ENCODE data around the gene NECAB2. TPM values are rescaled to one million over a fixed set of nuclear protein-coding genes. Genes with fewer than 3 reads are reported as not detected.

The NECAB2 gene
- total RNA-seq, 1 donor from 2014 or later = 1.2 TPM

GRCh38 chr16:84001726-84002125 is 33.7 kb downstream of the NECAB2 start:
- Mint-ChIP-seq H3K9me3 (ENCODE audit: unreplicated experiment) (no peaks in the 10 kb centered on the region), H3K4me1 (ENCODE audit: unreplicated experiment) (no peaks in the 10 kb centered on the region), H3K27me3 (ENCODE audit: unreplicated experiment) (peaks cover 3% of the 10 kb centered on the region), H3K4me3 (ENCODE audit: unreplicated experiment) (no peak overlapping the region), H3K27ac (ENCODE audit: unreplicated experiment) (no peak overlapping the region), H3K36me3 (ENCODE audit: low read depth, unreplicated experiment) (no peaks in the 10 kb centered on the region)
- TF ChIP-seq CTCF (IDR thresholded peaks at IDR 0.05; ENCODE audit: unreplicated experiment) = no peak
- DNase-seq (ENCODE audit: low spot score) = no peak

DNA sequence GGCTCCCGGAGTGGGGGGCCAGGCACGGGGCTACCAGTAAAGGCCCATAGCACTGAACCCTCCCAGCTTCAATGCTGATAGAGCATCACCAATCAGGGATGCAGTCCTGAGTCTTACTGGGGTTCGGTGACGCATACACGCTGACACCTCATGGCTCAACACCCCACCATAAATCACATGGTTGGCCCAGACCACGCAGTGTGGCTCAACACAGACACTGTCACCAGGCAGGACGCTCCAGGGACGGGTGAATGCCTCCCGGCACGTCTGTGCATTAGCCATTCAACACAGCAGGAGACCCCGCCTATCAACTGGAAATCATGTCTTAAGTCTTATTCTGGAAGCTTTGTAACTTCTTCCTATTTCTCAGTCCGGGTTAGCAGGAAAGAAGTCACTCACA is 35.0 kb downstream of the NECAB2 start:
- H3K9me3 Mint-ChIP-seq (ENCODE audit: unreplicated experiment) = no peaks in the 10 kb centered on the region
- H3K27ac Mint-ChIP-seq (ENCODE audit: unreplicated experiment) = no peak overlapping the region
- peaks cover 3% of the 10 kb centered on the region for H3K27me3 Mint-ChIP-seq (ENCODE audit: unreplicated experiment)
- no peak overlapping the region for H3K4me3 Mint-ChIP-seq (ENCODE audit: unreplicated experiment)
- TF ChIP-seq CTCF (IDR thresholded peaks at IDR 0.05; ENCODE audit: unreplicated experiment) = no peak
- no peaks in the 10 kb centered on the region for H3K36me3 Mint-ChIP-seq (ENCODE audit: low read depth, unreplicated experiment)
- DNase-seq (ENCODE audit: low spot score) = no peak
- H3K4me1 Mint-ChIP-seq (ENCODE audit: unreplicated experiment) = no peaks in the 10 kb centered on the region

GRCh38 chr16:84004442-84004841 is 36.4 kb downstream of the NECAB2 start:
- Mint-ChIP-seq H3K36me3 (ENCODE audit: low read depth, unreplicated experiment) (no peaks in the 10 kb centered on the region), H3K4me1 (ENCODE audit: unreplicated experiment) (no peaks in the 10 kb centered on the region), H3K9me3 (ENCODE audit: unreplicated experiment) (no peaks in the 10 kb centered on the region), H3K27me3 (ENCODE audit: unreplicated experiment) (peaks cover 6% of the 10 kb centered on the region), H3K4me3 (ENCODE audit: unreplicated experiment) (no peak overlapping the region), H3K27ac (ENCODE audit: unreplicated experiment) (no peak overlapping the region)
- no peak for TF ChIP-seq CTCF (IDR thresholded peaks at IDR 0.05; ENCODE audit: unreplicated experiment)
- no peak for DNase-seq (ENCODE audit: low spot score)

- H3K27me3 Mint-ChIP-seq (ENCODE audit: unreplicated experiment) = peaks cover 6% of the 10 kb centered on the region
- TF ChIP-seq CTCF (IDR thresholded peaks at IDR 0.05; ENCODE audit: unreplicated experiment) = no peak
- DNase-seq (ENCODE audit: low spot score) = no peak
- H3K36me3 Mint-ChIP-seq (ENCODE audit: low read depth, unreplicated experiment) = no peaks in the 10 kb centered on the region
- no peaks in the 10 kb centered on the region for H3K9me3 Mint-ChIP-seq (ENCODE audit: unreplicated experiment)
- no peaks in the 10 kb centered on the region for H3K4me1 Mint-ChIP-seq (ENCODE audit: unreplicated experiment)
- H3K27ac Mint-ChIP-seq (ENCODE audit: unreplicated experiment) = no peak overlapping the region
- no peak overlapping the region for H3K4me3 Mint-ChIP-seq (ENCODE audit: unreplicated experiment)
These were observed 37.3 kb downstream of the NECAB2 start for GRCh38 chr16:84005391-84005790.

DNA sequence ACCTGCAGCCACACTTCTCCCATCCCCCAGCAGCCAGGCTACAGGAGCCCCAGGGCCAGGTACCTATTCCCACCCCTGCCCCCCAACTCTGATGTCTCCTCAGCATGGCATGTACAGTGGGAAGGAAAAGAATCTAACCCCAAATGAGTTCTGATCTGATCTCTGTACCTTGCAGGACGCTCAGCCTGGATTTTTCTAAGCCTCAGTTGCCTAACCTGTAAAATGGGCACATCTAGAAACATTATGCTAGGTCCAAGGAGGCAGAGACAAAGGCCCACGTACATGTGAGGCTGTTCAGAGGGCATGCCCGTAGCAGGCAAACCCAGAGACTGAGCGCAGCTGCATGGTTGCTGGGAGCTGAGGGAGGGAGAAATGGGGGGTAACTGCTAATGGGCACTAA is 39.5 kb downstream of the NECAB2 start:
- Mint-ChIP-seq H3K9me3 (ENCODE audit: unreplicated experiment) (no peaks in the 10 kb centered on the region), H3K4me3 (ENCODE audit: unreplicated experiment) (no peak overlapping the region), H3K27ac (ENCODE audit: unreplicated experiment) (no peak overlapping the region), H3K27me3 (ENCODE audit: unreplicated experiment) (peaks cover 6% of the 10 kb centered on the region), H3K36me3 (ENCODE audit: low read depth, unreplicated experiment) (no peaks in the 10 kb centered on the region), H3K4me1 (ENCODE audit: unreplicated experiment) (no peaks in the 10 kb centered on the region)
- no peak for DNase-seq (ENCODE audit: low spot score)
- no peak for TF ChIP-seq CTCF (IDR thresholded peaks at IDR 0.05; ENCODE audit: unreplicated experiment)
